Spleen (tissue), 11 donors: ENCODE data around the gene SCYL1. TPM values are rescaled to one million over a fixed set of nuclear protein-coding genes. Genes with fewer than 3 reads are reported as not detected.

ENCODE experiments used
- DNase-seq: peaks from one replicate; pipeline ENCODE4 v3.0.0-alpha.2; 2020
- H3K27ac ChIP-seq, 8 donors: fragments of 200-600 bp; sonication (generic) in 7 of 8; 1 replicate in 4 of 8; 2 replicates in 4 of 8; pipeline versions ENCODE4 v1.5.0 to v1.8.0; 2016 to 2021; ENCODE audit warnings: inconsistent platforms in 4 of 8, mild to moderate bottlenecking in 4 of 8, moderate library complexity in 1 of 8
- H3K27me3 ChIP-seq, 7 donors: fragments of 200-600 bp; sonication (generic) in 6 of 7; replicated peaks in 1 of 7; 1 replicate in 4 of 7; 2 replicates in 3 of 7; pipeline versions ENCODE4 v1.5.0 to v1.8.0; 2016 to 2021; ENCODE audit warnings: inconsistent platforms in 3 of 7, mild to moderate bottlenecking in 1 of 7
- H3K36me3 ChIP-seq, 6 donors: fragments of 200-600 bp; sonication (generic) in 5 of 6; 1 replicate in 4 of 6; 2 replicates in 2 of 6; pipeline versions ENCODE4 v1.5.0 to v1.8.0; 2016 to 2021; ENCODE audit warnings: inconsistent platforms in 2 of 6
- H3K4me1 ChIP-seq, 6 donors: fragments of 200-600 bp; sonication (generic) in 5 of 6; 1 replicate in 3 of 6; 2 replicates in 3 of 6; pipeline versions ENCODE4 v1.5.0 to v1.8.0; 2016 to 2021; ENCODE audit warnings: inconsistent platforms in 3 of 6
- H3K4me3 ChIP-seq, 8 donors: fragments of 200-600 bp; sonication (generic) in 7 of 8; 1 replicate in 4 of 8; 2 replicates in 4 of 8; pipeline versions ENCODE4 v1.5.0 to v1.8.0; 2016 to 2021; ENCODE audit warnings: inconsistent platforms in 4 of 8, mild to moderate bottlenecking in 4 of 8, moderate library complexity in 2 of 8
- H3K9me3 ChIP-seq, 8 donors: fragments of 200-600 bp; sonication (generic) in 7 of 8; 1 replicate in 4 of 8; 2 replicates in 4 of 8; pipeline versions ENCODE4 v1.5.0 to v1.8.0; 2016 to 2021; ENCODE audit warnings: inconsistent platforms in 4 of 8
- CTCF ChIP-seq, 11 experiments: fragments of 200-600 bp in 7 of 11; fragments of 450-650 bp in 4 of 11; sonication (generic) in 4 of 11; IDR thresholded peaks in 8 of 11; conservative IDR thresholded peaks in 3 of 11; 1 replicate in 7 of 11; 2 replicates in 4 of 11; pipeline versions ENCODE4 v1.4.0 to v1.8.0; 2016 to 2021; ENCODE audit warnings: antibody characterized with exemption in 11 of 11, inconsistent platforms in 4 of 11, mild to moderate bottlenecking in 1 of 11
- POLR2A ChIP-seq, 3 donors: fragments of 450-650 bp; IDR thresholded peaks; one replicate each; pipeline ENCODE4 v1.5.1; 2017; ENCODE audit warnings: antibody characterized with exemption in 3 of 3, mild to moderate bottlenecking in 1 of 3
- POLR2AphosphoS5 ChIP-seq, 3 donors: sonication (generic); formaldehyde crosslinking; IDR thresholded peaks; one replicate each; pipeline ENCODE4 v1.5.1; 2017; ENCODE audit warnings: antibody characterized with exemption in 3 of 3
- WGBS, 5 donors: extraction: QIAGEN DNeasy Blood & Tissue Kit in 3 of 5; methylation state at CpG; one replicate each; pipeline versions ENCODE4 v1.1.5 to v1.1.7; 2013 to 2018; 5-methylcytosine and 5-hydroxymethylcytosine counted together
- intact Hi-C: fragments of 100-400 bp; cut with DNase I; formaldehyde crosslinking; loops from one replicate; pipeline ENCODE4 v1.15.0; 2023; ENCODE audit warnings: low total_unique reads
- polyA plus RNA-seq, 3 donors: library from polyadenylated mRNA; stranded (reverse); fragments of 200-250 nt; gene quantifications; one replicate each; pipeline ENCODE4 v1.2.1, GENCODE V29; 2013
- small RNA-seq, 4 donors: library from RNA; depleted of rRNA; stranded (forward); fragments of <200 nt; gene quantifications; one replicate each; pipeline ENCODE3, GENCODE V24; 2016
- total RNA-seq, 7 donors: library from RNA; depleted of rRNA in 3 of 7; stranded (reverse); fragments of >200 nt in 3 of 7; fragmentation: NEBNext Ultra II Directional in 4 of 7; extraction: Animal tissue kit (Norgen Biotek cat#: 25700) in 4 of 7; gene quantifications; one replicate each; pipeline versions ENCODE4 v1.1.0 to v1.2.1, GENCODE V29; 2016 to 2021
- donor health status: healthy with polysubstance abuse.
- donor health status: DM: no; HTN: no; CAD: no; lungs with moderate emphysema.
- donor health status: DM: no; HTN: no; CAD: no.
- donor health status: Bipolar disorder and iron deficiency.
- donor health status: healthy.
- donor health status: DM: no; HTN: no; CAD: no.
- donor health status: DM: yes; HTN: yes; CAD: no.

Gene SCYL1
- total and polyA plus RNA-seq, 10 donors: 52.4 to 125 (median 74.8) TPM

- H3K36me3 ChIP-seq: peaks cover 3 to 92% (median 65%) of the 10 kb centered on the region in 6 donors
- H3K27ac ChIP-seq: peak overlapping the region in 7 of 8 donors; percentile 28 to 92 (median 84)
- H3K4me3 ChIP-seq: peak overlapping the region in 2 of 8 donors; percentile 5 to 35
- intact Hi-C loops: loop anchor here (5.0 kb wide), 1 partner anchor 44 kb away; no protein-coding TSS in a partner anchor
- H3K9me3 ChIP-seq: no peaks in the 10 kb centered on the region
- DNase-seq: no peak
- no peaks in the 10 kb centered on the region for H3K27me3 ChIP-seq
- H3K4me1 ChIP-seq: peaks cover 48 to 97% (median 66%) of the 10 kb centered on the region in 6 donors
- 67 to 76% (median 73%) methylated on average over 3 to 4 of the region's 4 CpGs for WGBS, 5 donors
- TF ChIP-seq CTCF (IDR thresholded peaks at IDR 0.05 in 8 of 11, conservative IDR thresholded peaks at IDR 0.05 in 3 of 11): no peak
- TF ChIP-seq POLR2A (IDR thresholded peaks at IDR 0.05): no peak
- TF ChIP-seq POLR2AphosphoS5 (IDR thresholded peaks at IDR 0.05): no peak
These were observed 61.4 kb downstream of the SCYL1 start for GRCh38 chr11:65586247-65586630.

- Histone ChIP-seq H3K4me3 (peak overlapping the region in 3 of 8 donors; percentile 2 to 35 (median 5)), H3K4me1 (peaks cover 48 to 97% (median 68%) of the 10 kb centered on the region in 6 donors), H3K9me3 (no peaks in the 10 kb centered on the region), H3K36me3 (peaks cover 3 to 92% (median 65%) of the 10 kb centered on the region in 6 donors), H3K27ac (peak overlapping the region; percentile 65 to 92 (median 82)), H3K27me3 (no peaks in the 10 kb centered on the region)
- intact Hi-C loops: loop anchor here (5.0 kb wide), 1 partner anchor 44 kb away; no protein-coding TSS in a partner anchor
- no peak for DNase-seq
- TF ChIP-seq POLR2A (IDR thresholded peaks at IDR 0.05) (no peak), POLR2AphosphoS5 (IDR thresholded peaks at IDR 0.05) (peak in 2 of 3 donors; percentile 4 to 45), CTCF (IDR thresholded peaks at IDR 0.05 in 8 of 11, conservative IDR thresholded peaks at IDR 0.05 in 3 of 11) (no peak)
- WGBS, 5 donors: 50 to 68% (median 58%) methylated on average over 1 to 2 of the region's 2 CpGs
These were observed 61.8 kb downstream of the SCYL1 start for GRCh38 chr11:65586676-65587075.

Small RNA genes lying within 50 kb of the gene (small RNA-seq; reads per million reads assigned to genes)
- gene AP001362.1: 0 reads per million in 4 donors
- gene RF01684: 0 reads per million in 4 donors

Other genes with a start within 250 kb of the SCYL1 start
- gene CDC42EP2, start 210.2 kb upstream of the SCYL1 start, total RNA-seq: 10 to 100 TPM; 14.5 to 48.0 (median 26.4) TPM
- 10 to 100 TPM in 1 of 3 donors, 1 to 10 TPM in 2; 4.2 to 13.4 (median 7.1) TPM for gene CDC42EP2, start 210.2 kb upstream of the SCYL1 start, polyA plus RNA-seq
- gene DPF2, start 191.2 kb upstream of the SCYL1 start, total RNA-seq: 10 to 100 TPM; 35.7 to 67.0 (median 51.5) TPM
- gene DPF2, start 191.2 kb upstream of the SCYL1 start, polyA plus RNA-seq: 10 to 100 TPM; 20.5 to 27.2 (median 24.3) TPM
- 1 to 10 TPM in 2 of 7 donors, under 1 TPM in 5; 0.56 to 2.7 (median 0.79) TPM for gene TIGD3, start 170.3 kb upstream of the SCYL1 start, total RNA-seq
- gene TIGD3, start 170.3 kb upstream of the SCYL1 start, polyA plus RNA-seq: 1 to 10 TPM; 1.1 to 2.1 (median 1.4) TPM
- gene SLC25A45, start 142.4 kb upstream of the SCYL1 start, total RNA-seq: 10 to 100 TPM; 11.6 to 33.4 (median 25.7) TPM
- gene SLC25A45, start 142.4 kb upstream of the SCYL1 start, polyA plus RNA-seq: 10 to 100 TPM; 14.1 to 26.2 (median 24.1) TPM
- 100 to 1,000 TPM in 3 of 7 donors, 10 to 100 TPM in 4; 65.4 to 128 (median 99.5) TPM for gene FRMD8, start 138.4 kb upstream of the SCYL1 start, total RNA-seq
- 10 to 100 TPM; 19.3 to 32.0 (median 23.4) TPM for gene FRMD8, start 138.4 kb upstream of the SCYL1 start, polyA plus RNA-seq
- gene NEAT1, start 102.3 kb upstream of the SCYL1 start, total RNA-seq: 1,000 to 10,000 TPM in 2 of 7 donors, 100 to 1,000 TPM in 5; 266 to 1,804 (median 799) TPM
- 1,000 to 10,000 TPM in 2 of 3 donors, 100 to 1,000 TPM in 1; 526 to 1,090 (median 1,018) TPM for gene NEAT1, start 102.3 kb upstream of the SCYL1 start, polyA plus RNA-seq
- over 10,000 TPM; 10,088 to 24,490 (median 13,598) TPM for gene MALAT1, start 26.0 kb upstream of the SCYL1 start, total RNA-seq
- 100 to 1,000 TPM; 111 to 793 (median 171) TPM for gene MALAT1, start 26.0 kb upstream of the SCYL1 start, polyA plus RNA-seq
- 100 to 1,000 TPM in 2 of 7 donors, 10 to 100 TPM in 5; 81.6 to 137 (median 95.8) TPM for gene LTBP3, start 33.3 kb downstream of the SCYL1 start, total RNA-seq
- 10 to 100 TPM; 20.6 to 57.0 (median 27.6) TPM for gene LTBP3, start 33.3 kb downstream of the SCYL1 start, polyA plus RNA-seq
- 10 to 100 TPM; 20.9 to 68.8 (median 34.4) TPM for gene ZNRD2, start 45.4 kb downstream of the SCYL1 start, total RNA-seq
- 10 to 100 TPM; 32.6 to 49.5 (median 42.5) TPM for gene ZNRD2, start 45.4 kb downstream of the SCYL1 start, polyA plus RNA-seq
- 10 to 100 TPM; 34.5 to 59.0 (median 48.4) TPM for gene FAM89B, start 47.5 kb downstream of the SCYL1 start, total RNA-seq
- 10 to 100 TPM; 43.0 to 66.1 (median 50.1) TPM for gene FAM89B, start 47.5 kb downstream of the SCYL1 start, polyA plus RNA-seq
- gene EHBP1L1, start 51.0 kb downstream of the SCYL1 start, total RNA-seq: 100 to 1,000 TPM; 151 to 365 (median 242) TPM
- gene EHBP1L1, start 51.0 kb downstream of the SCYL1 start, polyA plus RNA-seq: 100 to 1,000 TPM in 2 of 3 donors, 10 to 100 TPM in 1; 44.3 to 174 (median 116) TPM
- gene KCNK7, start 70.7 kb downstream of the SCYL1 start, total RNA-seq: 1 to 10 TPM in 4 of 7 donors, under 1 TPM in 3; 0.63 to 3.2 (median 1.1) TPM
- 1 to 10 TPM; 1.9 to 6.2 (median 2.9) TPM for gene KCNK7, start 70.7 kb downstream of the SCYL1 start, polyA plus RNA-seq
- 100 to 1,000 TPM in 3 of 7 donors, 10 to 100 TPM in 4; 93.5 to 158 (median 99.9) TPM for gene MAP3K11, start 89.1 kb downstream of the SCYL1 start, total RNA-seq
- 100 to 1,000 TPM in 1 of 3 donors, 10 to 100 TPM in 2; 29.4 to 109 (median 97.7) TPM for gene MAP3K11, start 89.1 kb downstream of the SCYL1 start, polyA plus RNA-seq
- 10 to 100 TPM; 38.6 to 51.3 (median 47.4) TPM for gene PCNX3, start 90.7 kb downstream of the SCYL1 start, total RNA-seq
- gene PCNX3, start 90.7 kb downstream of the SCYL1 start, polyA plus RNA-seq: 10 to 100 TPM in 2 of 3 donors, 1 to 10 TPM in 1; 9.2 to 24.9 (median 17.7) TPM
- 100 to 1,000 TPM; 167 to 308 (median 255) TPM for gene SIPA1, start 113.0 kb downstream of the SCYL1 start, total RNA-seq
- gene SIPA1, start 113.0 kb downstream of the SCYL1 start, polyA plus RNA-seq: 100 to 1,000 TPM; 269 to 423 (median 327) TPM
- gene RELA, start 137.8 kb downstream of the SCYL1 start, total RNA-seq: 100 to 1,000 TPM in 1 of 7 donors, 10 to 100 TPM in 6; 68.2 to 115 (median 85.3) TPM
- gene RELA, start 137.8 kb downstream of the SCYL1 start, polyA plus RNA-seq: 10 to 100 TPM; 25.8 to 43.0 (median 25.9) TPM
- gene KAT5, start 187.2 kb downstream of the SCYL1 start, total RNA-seq: 10 to 100 TPM; 55.0 to 85.8 (median 63.6) TPM
- gene KAT5, start 187.2 kb downstream of the SCYL1 start, polyA plus RNA-seq: 100 to 1,000 TPM in 1 of 3 donors, 10 to 100 TPM in 2; 55.3 to 103 (median 72.4) TPM
- 100 to 1,000 TPM in 2 of 7 donors, 10 to 100 TPM in 5; 51.0 to 141 (median 54.4) TPM for gene RNASEH2C, start 195.7 kb downstream of the SCYL1 start, total RNA-seq
- gene RNASEH2C, start 195.7 kb downstream of the SCYL1 start, polyA plus RNA-seq: 100 to 1,000 TPM in 2 of 3 donors, 10 to 100 TPM in 1; 56.3 to 124 (median 112) TPM